Urinary bladder (tissue), 4 donors: ENCODE data around the gene PIK3C2G. TPM values are rescaled to one million over a fixed set of nuclear protein-coding genes. Genes with fewer than 3 reads are reported as not detected.
A peak's percentile ranks its signal among the peaks of the same experiment; 100 is the strongest.
"Not testable (repeated sequence)": the region's sequence is repeated elsewhere in the genome, so short reads cannot be mapped to it uniquely, and the experiment has no call there.

ENCODE experiments used
- DNase-seq: peaks from one replicate; pipeline ENCODE4 v3.0.0-alpha.2; 2015; ENCODE audit errors: extremely low spot score
- H3K27ac ChIP-seq: one replicate; pipeline ENCODE4 v1.5.1; 2013; ENCODE audit warnings: low read depth, mild to moderate bottlenecking, moderate library complexity
- H3K36me3 ChIP-seq: one replicate; pipeline ENCODE4 v1.6.1; 2013; ENCODE audit warnings: mild to moderate bottlenecking, moderate library complexity; ENCODE audit not compliant: insufficient read depth
- H3K4me1 ChIP-seq: one replicate; pipeline ENCODE4 v1.6.1; 2013; ENCODE audit warnings: mild to moderate bottlenecking, moderate library complexity; ENCODE audit not compliant: insufficient read depth
- H3K4me3 ChIP-seq: one replicate; pipeline ENCODE4 v1.5.1; 2013; ENCODE audit warnings: low read depth, low read length
- WGBS: extraction: QIAGEN DNeasy Blood & Tissue Kit; methylation state at CpG from one replicate; pipeline ENCODE4 v1.1.7; 2013; 5-methylcytosine and 5-hydroxymethylcytosine counted together
- polyA plus RNA-seq: library from polyadenylated mRNA; stranded (reverse); fragments of 200-250 nt; gene quantifications from one replicate; pipeline ENCODE4 v1.2.3, GENCODE V29; 2013
- total RNA-seq: library from RNA; depleted of rRNA; stranded (reverse); fragments of >200 nt; gene quantifications from one replicate; pipeline ENCODE4 v1.2.3, GENCODE V29; 2014
- donor health status: healthy with polysubstance abuse.
- donor health status: healthy.

Gene PIK3C2G, protein sequence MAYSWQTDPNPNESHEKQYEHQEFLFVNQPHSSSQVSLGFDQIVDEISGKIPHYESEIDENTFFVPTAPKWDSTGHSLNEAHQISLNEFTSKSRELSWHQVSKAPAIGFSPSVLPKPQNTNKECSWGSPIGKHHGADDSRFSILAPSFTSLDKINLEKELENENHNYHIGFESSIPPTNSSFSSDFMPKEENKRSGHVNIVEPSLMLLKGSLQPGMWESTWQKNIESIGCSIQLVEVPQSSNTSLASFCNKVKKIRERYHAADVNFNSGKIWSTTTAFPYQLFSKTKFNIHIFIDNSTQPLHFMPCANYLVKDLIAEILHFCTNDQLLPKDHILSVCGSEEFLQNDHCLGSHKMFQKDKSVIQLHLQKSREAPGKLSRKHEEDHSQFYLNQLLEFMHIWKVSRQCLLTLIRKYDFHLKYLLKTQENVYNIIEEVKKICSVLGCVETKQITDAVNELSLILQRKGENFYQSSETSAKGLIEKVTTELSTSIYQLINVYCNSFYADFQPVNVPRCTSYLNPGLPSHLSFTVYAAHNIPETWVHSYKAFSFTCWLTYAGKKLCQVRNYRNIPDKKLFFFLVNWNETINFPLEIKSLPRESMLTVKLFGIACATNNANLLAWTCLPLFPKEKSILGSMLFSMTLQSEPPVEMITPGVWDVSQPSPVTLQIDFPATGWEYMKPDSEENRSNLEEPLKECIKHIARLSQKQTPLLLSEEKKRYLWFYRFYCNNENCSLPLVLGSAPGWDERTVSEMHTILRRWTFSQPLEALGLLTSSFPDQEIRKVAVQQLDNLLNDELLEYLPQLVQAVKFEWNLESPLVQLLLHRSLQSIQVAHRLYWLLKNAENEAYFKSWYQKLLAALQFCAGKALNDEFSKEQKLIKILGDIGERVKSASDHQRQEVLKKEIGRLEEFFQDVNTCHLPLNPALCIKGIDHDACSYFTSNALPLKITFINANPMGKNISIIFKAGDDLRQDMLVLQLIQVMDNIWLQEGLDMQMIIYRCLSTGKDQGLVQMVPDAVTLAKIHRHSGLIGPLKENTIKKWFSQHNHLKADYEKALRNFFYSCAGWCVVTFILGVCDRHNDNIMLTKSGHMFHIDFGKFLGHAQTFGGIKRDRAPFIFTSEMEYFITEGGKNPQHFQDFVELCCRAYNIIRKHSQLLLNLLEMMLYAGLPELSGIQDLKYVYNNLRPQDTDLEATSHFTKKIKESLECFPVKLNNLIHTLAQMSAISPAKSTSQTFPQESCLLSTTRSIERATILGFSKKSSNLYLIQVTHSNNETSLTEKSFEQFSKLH (N-terminal part only)
- total RNA-seq: 1.2 TPM
- polyA plus RNA-seq: 0.03 TPM

GRCh38 chr12:18261273-18261672 is at the start of gene PIK3C2G:
PIK3C2G (plus strand) TSS chr12:18261518; CDS start chr12:18282082, 20,564 bp downstream.
- H3K4me3 ChIP-seq: no peak within 1 kb of the TSS
- DNase-seq: peak; percentile 49
- whole genome bisulfite sequencing: 86% methylated on average over 7 of the region's 7 CpGs
- no peak within 1 kb of the TSS for H3K27ac ChIP-seq
- H3K4me1 ChIP-seq: no peaks in the 10 kb centered on the region
- no peaks in the 10 kb centered on the region for H3K36me3 ChIP-seq

- DNase-seq: no peak
- Histone ChIP-seq H3K27ac (no peak overlapping the region), H3K4me3 (no peak overlapping the region), H3K4me1 (no peaks in the 10 kb centered on the region), H3K36me3 (no peaks in the 10 kb centered on the region)
- WGBS: 90% methylated on average over 1 of the region's 1 CpG
Observed at GRCh38 chr12:18217966-18218365, 43.4 kb upstream of the PIK3C2G start.

DNA sequence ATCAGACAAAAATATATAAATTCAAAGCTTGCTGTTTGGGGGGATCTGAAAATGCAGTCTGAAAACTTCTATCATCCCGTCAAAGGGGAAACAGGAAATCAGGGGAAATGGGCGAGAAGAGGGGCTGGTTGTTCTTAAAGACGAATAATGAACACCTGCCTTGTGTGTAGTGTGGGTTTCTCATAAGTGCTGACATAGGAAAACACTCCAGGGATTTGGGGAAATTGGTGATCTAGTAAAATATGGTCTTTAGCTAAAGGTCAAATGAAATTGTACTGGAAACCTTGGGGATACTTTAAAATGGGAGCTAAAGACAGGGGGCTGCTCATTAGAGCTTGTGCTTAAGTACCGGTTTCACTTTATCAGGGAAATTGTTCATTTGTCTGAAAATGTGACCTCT is 39.6 kb upstream of the PIK3C2G start:
- no peaks in the 10 kb centered on the region for H3K36me3 ChIP-seq
- WGBS: 68% methylated on average over 4 of the region's 4 CpGs
- no peak overlapping the region for H3K4me3 ChIP-seq
- H3K27ac ChIP-seq: no peak overlapping the region
- H3K4me1 ChIP-seq: no peaks in the 10 kb centered on the region
- no peak for DNase-seq

- H3K36me3 ChIP-seq: no peaks in the 10 kb centered on the region
- no peak overlapping the region for H3K4me3 ChIP-seq
- H3K27ac ChIP-seq: no peak overlapping the region
- DNase-seq: no peak
- WGBS: 93% methylated on average over 1 of the region's 1 CpG
- no peaks in the 10 kb centered on the region for H3K4me1 ChIP-seq
Observed at GRCh38 chr12:18222699-18223098, 38.6 kb upstream of the PIK3C2G start.

GRCh38 chr12:18224745-18225144 is 36.6 kb upstream of the PIK3C2G start:
- no peak overlapping the region for H3K27ac ChIP-seq
- H3K4me1 ChIP-seq: no peaks in the 10 kb centered on the region
- no peak for DNase-seq
- H3K36me3 ChIP-seq: no peaks in the 10 kb centered on the region
- H3K4me3 ChIP-seq: no peak overlapping the region

- Histone ChIP-seq H3K4me1 (no peaks in the 10 kb centered on the region), H3K36me3 (no peaks in the 10 kb centered on the region), H3K27ac (no peak overlapping the region), H3K4me3 (no peak overlapping the region)
- DNase-seq: no peak
- WGBS: 56% methylated on average over 1 of the region's 1 CpG
Observed at GRCh38 chr12:18239526-18239925, 21.8 kb upstream of the PIK3C2G start.

GRCh38 chr12:18242380-18243089 is 18.8 kb upstream of the PIK3C2G start:
- Histone ChIP-seq H3K27ac (no peak overlapping the region), H3K4me1 (no peaks in the 10 kb centered on the region), H3K36me3 (no peaks in the 10 kb centered on the region), H3K4me3 (no peak overlapping the region)
- no peak for DNase-seq
- WGBS: 76% methylated on average over 7 of the region's 7 CpGs

DNA sequence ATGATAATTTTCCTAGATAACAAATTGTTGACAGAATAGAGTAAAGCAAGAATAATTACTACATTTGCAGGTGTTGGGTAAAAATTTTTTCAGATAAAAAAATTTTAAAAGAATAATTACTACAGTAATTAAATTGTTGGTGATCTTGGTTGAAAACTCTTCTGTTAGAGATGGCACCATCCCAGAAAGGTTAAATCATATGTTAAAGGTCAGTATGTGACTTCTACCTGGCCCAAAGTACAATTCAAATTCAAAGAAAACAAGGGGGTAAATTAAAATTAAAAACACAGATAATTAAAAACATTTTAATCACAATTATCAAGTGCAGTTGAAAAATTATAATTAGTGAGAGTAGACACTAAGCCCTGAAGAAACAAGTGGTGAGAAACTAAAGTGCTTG is 18.1 kb upstream of the PIK3C2G start:
- no peaks in the 10 kb centered on the region for H3K4me1 ChIP-seq
- no peaks in the 10 kb centered on the region for H3K36me3 ChIP-seq
- no peak overlapping the region for H3K27ac ChIP-seq
- DNase-seq: no peak
- H3K4me3 ChIP-seq: no peak overlapping the region

- no peak overlapping the region for H3K4me3 ChIP-seq
- no peaks in the 10 kb centered on the region for H3K36me3 ChIP-seq
- WGBS: 86% methylated on average over 1 of the region's 1 CpG
- DNase-seq: no peak
- H3K27ac ChIP-seq: no peak overlapping the region
- no peaks in the 10 kb centered on the region for H3K4me1 ChIP-seq
Observed at GRCh38 chr12:18246066-18246465, 15.3 kb upstream of the PIK3C2G start.

DNA sequence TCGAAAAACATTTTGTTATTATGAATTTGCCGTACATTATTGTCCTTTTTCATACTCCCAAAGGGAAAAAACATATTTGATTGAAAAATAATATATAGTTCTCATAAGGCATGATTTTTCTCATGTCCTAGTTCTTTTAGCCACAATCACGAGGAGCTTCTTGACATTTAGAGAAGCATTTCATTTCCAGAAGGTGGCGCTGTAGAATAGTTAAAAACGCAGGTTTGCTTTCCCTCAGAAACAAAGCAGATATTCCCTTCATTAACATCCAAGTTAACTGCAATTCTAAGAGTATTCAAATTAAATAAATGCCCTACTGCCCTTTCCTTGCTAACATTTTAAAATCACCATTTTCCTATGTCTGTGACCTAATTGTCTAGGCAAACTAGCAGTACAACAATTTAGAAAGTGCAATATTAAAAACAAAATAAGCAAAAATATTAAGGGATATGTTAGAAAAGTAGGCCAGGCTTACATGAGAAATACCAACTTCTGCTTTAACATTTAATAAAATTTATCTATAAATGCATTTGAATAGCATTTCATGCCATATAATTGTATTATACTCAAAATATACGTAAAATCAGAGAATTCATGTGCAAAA is 10.9 kb upstream of the PIK3C2G start:
- Histone ChIP-seq H3K36me3 (no peaks in the 10 kb centered on the region), H3K4me3 (no peak overlapping the region), H3K27ac (no peak overlapping the region), H3K4me1 (no peaks in the 10 kb centered on the region)
- WGBS: 24% methylated on average over 6 of the region's 6 CpGs
- DNase-seq: peak; percentile 57

DNA sequence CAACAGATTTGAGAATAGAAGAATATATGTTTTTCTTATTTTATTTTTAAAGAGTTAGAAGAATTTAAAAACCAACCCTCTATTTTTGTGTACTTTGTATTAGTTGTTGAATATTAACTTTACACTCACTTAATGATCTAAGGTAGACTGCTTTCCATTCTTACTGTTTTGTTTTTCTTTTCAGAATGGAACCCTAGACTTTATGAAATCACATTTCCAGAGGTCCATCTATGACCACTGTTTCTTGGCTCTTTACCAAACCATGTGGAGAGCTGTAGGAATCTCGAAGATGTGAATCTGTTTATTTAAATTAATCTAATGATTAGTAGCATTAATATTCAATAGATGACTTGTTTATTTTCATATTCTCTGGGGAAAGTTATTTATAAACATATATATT is 7.2 kb upstream of the PIK3C2G start:
- WGBS: 70% methylated on average over 1 of the region's 1 CpG

GRCh38 chr12:18255004-18255403 is 6.3 kb upstream of the PIK3C2G start:
- 97% methylated on average over 6 of the region's 6 CpGs for WGBS
- DNase-seq, H3K4me3 ChIP-seq, H3K4me1 ChIP-seq, H3K27ac ChIP-seq, H3K36me3 ChIP-seq: not testable (repeated sequence)

More for the DNA sequence above, 7.2 kb upstream of the PIK3C2G start:
- no peak overlapping the region for H3K4me3 ChIP-seq
- no peak for DNase-seq
- H3K4me1 ChIP-seq: no peaks in the 10 kb centered on the region
- H3K27ac ChIP-seq: no peak overlapping the region
- H3K36me3 ChIP-seq: no peaks in the 10 kb centered on the region

DNA sequence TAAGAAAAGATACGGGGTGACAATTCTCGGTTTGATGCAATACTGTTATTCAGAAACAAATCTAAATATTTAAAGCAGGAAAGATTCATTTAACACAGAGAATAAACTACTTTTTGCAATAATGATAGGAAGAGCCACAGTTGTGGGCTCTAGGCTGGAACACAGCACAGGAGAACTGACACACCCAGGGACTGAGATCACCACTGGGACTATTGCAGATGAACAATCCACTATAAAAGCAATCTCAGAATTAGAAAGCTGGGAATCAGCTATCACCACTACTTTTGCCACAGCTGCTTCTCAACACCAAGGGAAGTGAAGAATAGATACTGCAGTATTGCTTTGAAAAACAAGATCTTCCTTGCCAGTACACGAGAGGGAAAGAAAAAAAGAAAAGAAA is 4.1 kb upstream of the PIK3C2G start:
- Histone ChIP-seq H3K4me1 (no peaks in the 10 kb centered on the region), H3K4me3 (no peak overlapping the region), H3K27ac (no peak overlapping the region), H3K36me3 (no peaks in the 10 kb centered on the region)
- 85% methylated on average over 3 of the region's 3 CpGs for WGBS
- no peak for DNase-seq
